Heart left ventricle (tissue), 16 donors: ENCODE results near the gene CCT5. TPM values are rescaled to one million over a fixed set of nuclear protein-coding genes. Genes with fewer than 3 reads are reported as not detected.
"Not testable (repeated sequence)": the region's sequence is repeated elsewhere in the genome, so short reads cannot be mapped to it uniquely, and the experiment has no call there.

Experiments
- ATAC-seq, 4 donors: fragments of 200-7000 bp; cut with Tn5 transposase; one replicate each; pipeline ENCODE4 v1.9.1; 2020 to 2022; ENCODE audit warnings: moderate library complexity in 4 of 4, mild to moderate bottlenecking in 3 of 4, moderate number of reproducible peaks in 1 of 4
- DNase-seq, 5 donors: peaks; one replicate each; pipeline ENCODE4 v3.0.0-alpha.2; 2020
- H3K27ac ChIP-seq, 12 donors: fragments of 200-600 bp; sonication (generic) in 4 of 12; one replicate each; pipeline versions ENCODE4 v1.5.0 to v1.8.0; 2016 to 2022; ENCODE audit warnings: mild to moderate bottlenecking in 2 of 12
- H3K27me3 ChIP-seq, 9 donors: fragments of 200-600 bp; sonication (generic) in 2 of 9; one replicate each; pipeline versions ENCODE4 v1.5.1 to v1.8.0; 2016 to 2022; ENCODE audit warnings: mild to moderate bottlenecking in 3 of 9
- H3K36me3 ChIP-seq, 9 donors: fragments of 200-600 bp; sonication (generic) in 2 of 9; one replicate each; pipeline versions ENCODE4 v1.5.0 to v1.8.0; 2018 to 2022; ENCODE audit warnings: mild to moderate bottlenecking in 2 of 9
- H3K4me1 ChIP-seq, 12 donors: fragments of 200-600 bp; sonication (generic) in 4 of 12; one replicate each; pipeline versions ENCODE4 v1.5.0 to v1.8.0; 2016 to 2022; ENCODE audit warnings: mild to moderate bottlenecking in 3 of 12
- H3K4me3 ChIP-seq, 12 donors: fragments of 200-600 bp; sonication (generic) in 4 of 12; one replicate each; pipeline versions ENCODE4 v1.5.0 to v1.8.0; 2017 to 2022; ENCODE audit warnings: mild to moderate bottlenecking in 9 of 12, moderate library complexity in 4 of 12
- H3K9me3 ChIP-seq, 12 donors: fragments of 200-600 bp; sonication (generic) in 4 of 12; one replicate each; pipeline versions ENCODE4 v1.5.0 to v1.8.0; 2016 to 2022; ENCODE audit warnings: mild to moderate bottlenecking in 1 of 12
- CTCF ChIP-seq, 12 donors: fragments of 200-600 bp; sonication (generic) in 4 of 12; IDR thresholded peaks; one replicate each; pipeline versions ENCODE4 v1.5.0 to v1.8.0; 2018 to 2022; ENCODE audit warnings: antibody characterized with exemption in 12 of 12, mild to moderate bottlenecking in 5 of 12
- POLR2A ChIP-seq, 2 donors: fragments of 450-650 bp; IDR thresholded peaks; one replicate each; pipeline ENCODE4 v1.6.1; 2017; ENCODE audit warnings: antibody characterized with exemption in 2 of 2, mild to moderate bottlenecking in 2 of 2, moderate library complexity in 2 of 2
- WGBS, 4 donors: extraction: QIAGEN DNeasy Blood & Tissue Kit in 2 of 4; methylation state at CpG; one replicate each; pipeline versions ENCODE4 v1.1.5 to v1.1.7; 2013 to 2018; 5-methylcytosine and 5-hydroxymethylcytosine counted together
- intact Hi-C, 10 donors: fragments of 100-400 bp; cut with DNase I; formaldehyde crosslinking; loops; one replicate each; pipeline versions ENCODE4 v1.11.1 to v1.14.2; 2022
- polyA plus RNA-seq, 2 donors: library from polyadenylated mRNA; stranded (reverse); fragments of 200-250 nt; gene quantifications; one replicate each; pipeline ENCODE4 v1.2.3, GENCODE V29; 2013
- total RNA-seq, 9 donors: library from RNA; depleted of rRNA in 2 of 9; stranded (reverse); fragments of >200 nt in 2 of 9; fragmentation: NEBNext Ultra II Directional in 3 of 9; extraction: Animal tissue kit (Norgen Biotek cat#: 25700) in 3 of 9; gene quantifications; one replicate each; pipeline versions ENCODE4 v1.1.0 to v1.2.4, GENCODE V29; 2016 to 2023
- donor health status: ischemic (EF 13 %, LVEDD 7.1; RV severe dilation, severe dysfunction).
- donor health status: healthy with polysubstance abuse.
- donor health status: DM: no; HTN: yes; CAD: no.
- donor health status: DM: no; HTN: no; CAD: no.
- donor health status: ischemic (EF 25% LVEDD 6.9; RV normal size, moderate dysfunction).
- donor health status: ischemic (EF 25% LVEDD 5.7; RV mildly dilated, moderate dysfunction).
- donor health status: healthy.
- donor health status: DM: yes; HTN: yes; CAD: no.
- donor health status: ischemic (EF 35%, LVEDD 5.7; RV mildly dilated, moderate dysfunction).
- donor health status: nonischemic (EF 11% LVEDD 7.7; RV severe dilation, severe dysfunction).
- donor health status: DM: yes; HTN: yes; CAD: no.
- donor health status: PGD.
- donor health status: ischemic (EF 29% LVEDD 5.4; RV normal size, mild dysfunction).
- donor health status: nonischemic (EF 23%, LVEDD 6.1; RV moderate dilation, normal function).

Gene CCT5
- total and polyA plus RNA-seq, 11 donors, result 73.1 to 318 (median 108) TPM

DNA sequence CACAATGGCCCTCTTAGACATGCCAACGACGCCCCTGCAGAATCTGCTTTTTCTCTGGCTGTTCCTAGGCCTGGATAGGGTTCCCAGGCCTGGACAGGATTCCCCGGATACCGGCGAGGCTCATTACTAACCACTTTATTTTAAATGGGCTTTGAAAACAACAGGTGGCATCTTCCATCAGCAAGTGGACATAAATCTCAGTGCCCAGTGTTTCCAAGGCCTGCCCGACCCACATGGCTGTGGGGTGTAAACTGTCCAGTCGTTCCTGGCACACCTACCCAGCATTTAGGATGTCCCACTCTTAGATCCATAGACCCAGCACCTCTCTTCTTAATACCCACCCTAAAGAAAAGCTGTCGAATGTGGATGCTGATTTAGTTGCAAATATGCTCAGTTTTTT lies 56.7 kb downstream of the CCT5 start:
- no peaks in the 10 kb centered on the region for H3K27me3 ChIP-seq
- intact Hi-C loops, result loop anchor here in 1 of 10 donors (2.0 kb wide), 1 partner anchor 22 kb away; no protein-coding TSS in a partner anchor
- H3K27ac ChIP-seq, result peak overlapping the region in 10 of 12 donors; percentile 71 to 90 (median 81)
- no peaks in the 10 kb centered on the region for H3K36me3 ChIP-seq
- H3K9me3 ChIP-seq, result no peaks in the 10 kb centered on the region
- 45 to 56% (median 51%) methylated on average over 8 of the region's 8 CpGs for WGBS, 4 donors
- TF ChIP-seq POLR2A (IDR thresholded peaks at IDR 0.05) (no peak), CTCF (IDR thresholded peaks at IDR 0.05) (no peak)
- ATAC-seq (no peak), DNase-seq (no peak)
- peaks cover 0 to 42% (median 12%) of the 10 kb centered on the region in 12 donors for H3K4me1 ChIP-seq
- H3K4me3 ChIP-seq, result peak overlapping the region in 11 of 12 donors; percentile 53 to 81 (median 67)

DNA sequence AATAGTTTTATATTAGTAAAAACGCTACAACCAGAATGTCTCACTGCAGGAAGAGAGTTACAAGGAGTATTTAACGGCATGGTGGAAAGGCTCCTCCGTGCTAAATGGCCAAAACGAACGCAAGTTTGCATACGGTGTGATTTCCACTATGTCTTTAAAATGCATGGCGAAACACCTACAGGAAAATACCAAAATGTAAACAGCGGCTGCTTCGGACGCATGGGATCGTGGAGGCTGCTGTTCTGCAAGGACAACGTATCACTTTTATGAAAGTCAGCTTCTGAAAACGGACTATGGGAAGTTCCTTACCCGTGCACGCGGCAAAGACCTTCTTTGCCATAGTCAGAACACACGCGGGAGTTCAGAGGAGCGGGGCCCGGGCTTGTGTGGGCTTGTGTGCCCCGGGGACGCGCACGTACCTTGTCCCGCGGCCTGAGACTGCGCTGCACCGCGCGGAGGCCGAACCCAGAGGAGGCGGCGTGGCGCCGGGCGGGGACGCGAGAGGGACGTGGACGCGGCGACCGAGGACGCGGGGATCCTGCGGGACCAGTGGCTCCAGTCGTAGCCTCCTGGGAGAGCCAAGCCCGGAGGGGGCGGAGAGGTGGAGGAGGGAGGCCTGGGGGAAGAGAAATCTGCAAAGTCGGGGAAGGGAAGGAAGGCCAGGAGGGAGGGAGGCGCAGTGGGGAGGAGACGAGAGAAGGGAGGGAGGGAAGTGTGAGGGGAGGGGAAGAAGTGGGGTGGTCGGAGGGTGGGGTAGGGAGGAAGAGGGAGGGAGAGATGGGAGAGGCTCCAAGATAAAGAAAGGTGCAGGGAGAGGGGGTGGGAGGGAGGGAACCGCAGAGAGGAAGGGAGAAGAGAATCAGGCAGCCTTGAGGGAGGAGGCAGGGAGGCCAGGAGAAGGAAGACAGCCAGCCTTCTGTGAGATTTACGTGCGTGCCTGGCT lies 57.4 kb downstream of the CCT5 start, which contains the start of gene CMBL:
Gene CMBL (minus strand): TSS at position 697 of the 943 bp plus-strand sequence. CDS start 17,140 bp downstream, outside the sequence.
- 3 to 5% (median 4%) methylated on average over 55 to 56 of the region's 56 CpGs for WGBS, 4 donors
- Histone ChIP-seq H3K4me1 (peaks cover 0 to 39% (median 12%) of the 10 kb centered on the region in 12 donors), H3K4me3 (peak within 1 kb of the TSS in 11 of 12 donors; percentile 53 to 81 (median 67)), H3K36me3 (no peaks in the 10 kb centered on the region), H3K27me3 (no peaks in the 10 kb centered on the region), H3K27ac (peak within 1 kb of the TSS; percentile 45 to 90 (median 81)), H3K9me3 (no peaks in the 10 kb centered on the region)
- DNase-seq (peak; percentile 37 to 76 (median 52)), ATAC-seq (peak; percentile 75 to 86 (median 80))
- TF ChIP-seq POLR2A (IDR thresholded peaks at IDR 0.05), result no peak
- intact Hi-C loops, result loop anchor here in 1 of 10 donors (2.0 kb wide), 1 partner anchor 21 kb away; no protein-coding TSS in a partner anchor

DNA sequence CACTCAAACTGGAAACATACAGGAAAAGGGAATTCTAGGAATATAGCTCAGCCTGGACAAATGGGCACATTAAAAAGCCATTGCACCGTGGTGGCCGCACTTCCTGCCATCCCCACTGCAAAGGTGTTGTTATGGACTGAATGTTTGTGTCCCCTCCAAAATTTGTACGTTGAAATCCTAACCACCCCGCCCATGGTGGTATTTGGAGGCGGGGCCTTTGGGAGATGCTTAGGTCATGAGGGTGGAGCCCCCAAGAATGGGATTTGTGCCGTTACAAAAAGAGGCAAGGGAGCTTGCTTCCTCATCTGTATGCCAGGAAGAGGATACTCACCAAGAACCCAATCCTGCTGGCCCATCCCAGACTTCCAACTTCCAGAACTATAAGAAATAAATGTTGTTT lies 58.8 kb downstream of the CCT5 start:
- Histone ChIP-seq H3K4me3 (no peak overlapping the region), H3K27ac (no peak overlapping the region), H3K4me1 (peaks cover 0 to 32% (median 6%) of the 10 kb centered on the region in 12 donors), H3K27me3 (no peaks in the 10 kb centered on the region), H3K36me3 (no peaks in the 10 kb centered on the region), H3K9me3 (no peaks in the 10 kb centered on the region)
- 76 to 89% (median 84%) methylated on average over 6 of the region's 6 CpGs for WGBS, 4 donors
- ATAC-seq (no peak), DNase-seq (no peak)
- intact Hi-C loops, result no loop called here
- no peak for TF ChIP-seq POLR2A (IDR thresholded peaks at IDR 0.05)
- TF ChIP-seq CTCF (IDR thresholded peaks at IDR 0.05), result no peak

GRCh38 chr5:10310066-10310779 lies 60.1 kb downstream of the CCT5 start:
- 84 to 88% (median 88%) methylated on average over 8 of the region's 8 CpGs for WGBS, 4 donors
- H3K27me3 ChIP-seq, result no peaks in the 10 kb centered on the region
- no peak overlapping the region for H3K27ac ChIP-seq
- H3K36me3 ChIP-seq, result no peaks in the 10 kb centered on the region
- intact Hi-C loops, result loop anchor here in 1 of 10 donors (10.0 kb wide), 1 partner anchor 115 kb away; no protein-coding TSS in a partner anchor
- no peaks in the 10 kb centered on the region for H3K9me3 ChIP-seq
- ATAC-seq (no peak), DNase-seq (no peak)
- H3K4me3 ChIP-seq, result no peak overlapping the region
- TF ChIP-seq POLR2A (IDR thresholded peaks at IDR 0.05) (no peak), CTCF (IDR thresholded peaks at IDR 0.05) (no peak)
- H3K4me1 ChIP-seq, result peaks cover 0 to 23% (median 5%) of the 10 kb centered on the region in 12 donors

GRCh38 chr5:10310835-10311570 lies 60.9 kb downstream of the CCT5 start:
- H3K27me3 ChIP-seq, H3K4me3 ChIP-seq, H3K36me3 ChIP-seq, H3K27ac ChIP-seq, ATAC-seq, H3K9me3 ChIP-seq, DNase-seq: not testable (repeated sequence)
- 74 to 95% (median 83%) methylated on average over 8 of the region's 8 CpGs for WGBS, 4 donors
- intact Hi-C loops, result loop anchor here in 1 of 10 donors (10.0 kb wide), 1 partner anchor 114 kb away; no protein-coding TSS in a partner anchor
- H3K4me1 ChIP-seq, result peaks cover 0 to 16% (median 5%) of the 10 kb centered on the region in 12 donors
